Measurements from ENCODE around the gene AATK.
A peak's percentile ranks its signal among the peaks of the same experiment; 100 is the strongest.

The AATK gene

GRCh38 chr17:81108220-81108619, 57.8 kb downstream of the AATK start:
- no peak for DNase-seq

GRCh38 chr17:81106716-81107115, 59.3 kb downstream of the AATK start:
- DNase-seq: no peak

GRCh38 chr17:81103379-81103778, 62.6 kb downstream of the AATK start:
- DNase-seq: no peak

- DNase-seq: no peak
Observed at GRCh38 chr17:81102869-81103268, 63.2 kb downstream of the AATK start.

- no peak for DNase-seq
Observed at GRCh38 chr17:81102352-81102751, 63.7 kb downstream of the AATK start.

GRCh38 chr17:81101614-81102306, 64.3 kb downstream of the AATK start:
- peak; percentile 96 for DNase-seq

- no peak for DNase-seq
Observed at GRCh38 chr17:81100668-81101067, 65.4 kb downstream of the AATK start.

- no peak for DNase-seq
Observed at GRCh38 chr17:81099888-81100287, 66.1 kb downstream of the AATK start.

GRCh38 chr17:81097943-81098308, 68.1 kb downstream of the AATK start:
- DNase-seq: no peak

- peak; percentile 87 for DNase-seq
Observed at GRCh38 chr17:81097134-81097942, 68.7 kb downstream of the AATK start.

GRCh38 chr17:81096741-81097133, 69.3 kb downstream of the AATK start:
- no peak for DNase-seq

GRCh38 chr17:81095383-81095762, 70.6 kb downstream of the AATK start:
- DNase-seq: peak; percentile 68

- peak; percentile 95 for DNase-seq
Observed at GRCh38 chr17:81094509-81095382, 71.3 kb downstream of the AATK start.

- DNase-seq: no peak
Observed at GRCh38 chr17:81093619-81094508, 72.2 kb downstream of the AATK start.

- no peak for DNase-seq
Observed at GRCh38 chr17:81092518-81093095, 73.4 kb downstream of the AATK start.

- no peak for DNase-seq
Observed at GRCh38 chr17:81091774-81092517, 74.1 kb downstream of the AATK start.

- no peak for DNase-seq
Observed at GRCh38 chr17:81091154-81091553, 74.9 kb downstream of the AATK start.

GRCh38 chr17:81090361-81091136, 75.5 kb downstream of the AATK start:
- DNase-seq: peak; percentile 67

GRCh38 chr17:81086789-81087551, 79.1 kb downstream of the AATK start:
- no peak for DNase-seq

Measured in activated effector memory CD4-positive, alpha-beta T cell treated with anti-CD3 and anti-CD28 coated beads, Interleukin-2, amount 50 U/mL, for 16 hours (primary cell).